Erythroblast (primary cell): ENCODE data around the gene NCAM2.

Experiments
- GATA1 ChIP-seq: IDR thresholded peaks from 2 replicates; pipeline ENCODE4 v1.6.1; 2011; ENCODE audit warnings: low read depth, mild to moderate bottlenecking, control low read depth, low read length, moderate library complexity
- POLR2A ChIP-seq: IDR thresholded peaks from 2 replicates; pipeline ENCODE4 v1.6.1; 2011; ENCODE audit warnings: mild to moderate bottlenecking, low read length

DNA sequence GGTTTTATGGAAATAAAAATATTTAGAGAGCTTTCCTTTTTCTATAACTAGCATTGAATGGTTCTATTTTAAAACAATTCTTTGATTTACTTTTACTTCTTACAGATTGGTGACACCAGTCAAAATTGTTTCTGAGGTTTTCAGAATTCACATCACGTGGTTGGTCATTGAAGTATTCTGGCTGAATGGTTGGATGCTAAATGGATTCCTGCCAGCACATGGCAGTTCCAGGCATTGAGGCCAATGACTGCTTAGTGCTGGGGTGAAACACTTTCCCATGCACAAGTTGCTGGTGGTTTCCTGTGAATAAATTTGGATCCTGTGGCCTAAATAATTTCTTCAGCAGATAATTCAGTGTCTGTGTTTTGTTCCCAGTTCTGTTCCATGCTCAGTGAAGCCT lies 20.6 kb downstream of the NCAM2 start:
- TF ChIP-seq POLR2A = no peak
- no peak for TF ChIP-seq GATA1
